ENCODE measurements around the gene ULK3. TPM values are rescaled to one million over a fixed set of nuclear protein-coding genes. Genes with fewer than 3 reads are reported as not detected.

The ULK3 gene
- total RNA-seq, 1 donor from 2014 or later = 17.4 TPM

- Histone ChIP-seq H3K36me3 (ENCODE audit: control insufficient read depth, insufficient read depth, low read length) (peaks cover 4% of the 10 kb centered on the region), H3K4me3 (ENCODE audit: low read depth, low read length) (no peak overlapping the region), H3K27me3 (ENCODE audit: control insufficient read depth, insufficient read depth, low read length) (no peaks in the 10 kb centered on the region)
- no peak for TF ChIP-seq CTCF (IDR thresholded peaks at IDR 0.05; ENCODE audit: insufficient read depth, low read length, severe bottlenecking)
- no peak for DNase-seq (ENCODE audit: low read depth)
- no peak for FAIRE-seq
Observed at GRCh38 chr15:74786551-74787165, 56.3 kb downstream of the ULK3 start.

Other genes starting within 250 kb of the ULK3 start
- gene CLK3, start 227.3 kb downstream of the ULK3 start, total RNA-seq = 66.3 and 115 TPM in 2 replicates
- gene EDC3, start 147.1 kb downstream of the ULK3 start, total RNA-seq = 6.1 and 8.6 TPM in 2 replicates
- gene CYP1A1, start 117.6 kb downstream of the ULK3 start, total RNA-seq = 0.26 TPM in 2 replicates
- not detected in 2 replicates for gene CYP1A2, start 94.3 kb downstream of the ULK3 start, total RNA-seq
- gene CSK, start 61.1 kb downstream of the ULK3 start, total RNA-seq = 28.9 and 29.2 TPM in 2 replicates
- gene LMAN1L, start 30.3 kb downstream of the ULK3 start, total RNA-seq = under 0.01 TPM in 1 of 2 replicates, not detected in the other
- gene CPLX3, start 16.5 kb downstream of the ULK3 start, total RNA-seq = not detected in 2 replicates
- gene SCAMP2, start 30.2 kb upstream of the ULK3 start, total RNA-seq = 20.5 and 30.7 TPM in 2 replicates
- 25.0 and 35.0 TPM in 2 replicates for gene MPI, start 46.9 kb upstream of the ULK3 start, total RNA-seq
- 67.3 and 72.4 TPM in 2 replicates for gene FAM219B, start 63.7 kb upstream of the ULK3 start, total RNA-seq
- 55.3 and 66.6 TPM in 2 replicates for gene COX5A, start 94.9 kb upstream of the ULK3 start, total RNA-seq
- gene RPP25, start 113.6 kb upstream of the ULK3 start, total RNA-seq = 3.3 and 8.7 TPM in 2 replicates
- gene SCAMP5, start 152.4 kb upstream of the ULK3 start, total RNA-seq = 0.13 and 1.3 TPM in 2 replicates
- gene PPCDC, start 180.4 kb upstream of the ULK3 start, total RNA-seq = 13.2 and 14.8 TPM in 2 replicates

All from bronchial epithelial cell (primary cell).